GM10266 (cell line): ENCODE results near the gene MOV10.
A peak's percentile ranks its signal among the peaks of the same experiment; 100 is the strongest.

ENCODE experiments used
- DNase-seq: peaks from one replicate; pipeline ENCODE4 v3.0.0; 2012; ENCODE audit errors: extremely low spot score
- TF ChIP-seq, protein P1 (sequence below): IDR thresholded peaks from 2 replicates; pipeline ENCODE4 v1.5.1; 2012; ENCODE audit warnings: mild to moderate bottlenecking, low read depth; ENCODE audit not compliant: control insufficient read depth, insufficient read depth; ENCODE audit errors: missing control alignments

MOV10 gene, protein sequence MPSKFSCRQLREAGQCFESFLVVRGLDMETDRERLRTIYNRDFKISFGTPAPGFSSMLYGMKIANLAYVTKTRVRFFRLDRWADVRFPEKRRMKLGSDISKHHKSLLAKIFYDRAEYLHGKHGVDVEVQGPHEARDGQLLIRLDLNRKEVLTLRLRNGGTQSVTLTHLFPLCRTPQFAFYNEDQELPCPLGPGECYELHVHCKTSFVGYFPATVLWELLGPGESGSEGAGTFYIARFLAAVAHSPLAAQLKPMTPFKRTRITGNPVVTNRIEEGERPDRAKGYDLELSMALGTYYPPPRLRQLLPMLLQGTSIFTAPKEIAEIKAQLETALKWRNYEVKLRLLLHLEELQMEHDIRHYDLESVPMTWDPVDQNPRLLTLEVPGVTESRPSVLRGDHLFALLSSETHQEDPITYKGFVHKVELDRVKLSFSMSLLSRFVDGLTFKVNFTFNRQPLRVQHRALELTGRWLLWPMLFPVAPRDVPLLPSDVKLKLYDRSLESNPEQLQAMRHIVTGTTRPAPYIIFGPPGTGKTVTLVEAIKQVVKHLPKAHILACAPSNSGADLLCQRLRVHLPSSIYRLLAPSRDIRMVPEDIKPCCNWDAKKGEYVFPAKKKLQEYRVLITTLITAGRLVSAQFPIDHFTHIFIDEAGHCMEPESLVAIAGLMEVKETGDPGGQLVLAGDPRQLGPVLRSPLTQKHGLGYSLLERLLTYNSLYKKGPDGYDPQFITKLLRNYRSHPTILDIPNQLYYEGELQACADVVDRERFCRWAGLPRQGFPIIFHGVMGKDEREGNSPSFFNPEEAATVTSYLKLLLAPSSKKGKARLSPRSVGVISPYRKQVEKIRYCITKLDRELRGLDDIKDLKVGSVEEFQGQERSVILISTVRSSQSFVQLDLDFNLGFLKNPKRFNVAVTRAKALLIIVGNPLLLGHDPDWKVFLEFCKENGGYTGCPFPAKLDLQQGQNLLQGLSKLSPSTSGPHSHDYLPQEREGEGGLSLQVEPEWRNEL

DNA sequence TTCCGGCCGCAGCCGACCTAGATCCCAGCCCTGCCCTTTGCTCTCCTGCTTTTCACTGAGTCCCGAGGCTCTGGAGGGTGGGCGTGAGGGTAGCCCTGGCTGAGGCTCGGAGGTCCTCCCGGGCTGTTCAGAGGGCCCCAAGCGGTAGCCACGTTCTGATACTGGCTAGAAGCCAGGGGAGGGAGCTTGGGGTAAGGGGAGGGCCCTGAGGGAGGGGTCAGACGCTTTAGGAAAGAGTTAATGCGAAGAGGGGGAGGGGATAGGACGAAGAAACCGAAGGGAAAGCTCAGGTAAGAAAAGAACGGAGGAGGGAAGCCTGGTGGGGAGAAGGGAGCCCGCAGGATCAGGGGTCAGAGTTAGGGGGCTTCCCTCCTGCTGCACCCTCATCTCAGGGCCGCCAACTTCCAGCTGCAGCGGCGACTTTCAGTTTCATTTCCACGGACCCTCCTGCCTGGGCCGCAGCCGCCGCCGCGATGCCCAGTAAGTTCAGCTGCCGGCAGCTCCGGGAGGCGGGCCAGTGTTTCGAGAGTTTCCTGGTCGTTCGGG is at the start of gene MOV10:
Gene MOV10, plus strand, starts transcription at position 220 of the 546 bp plus-strand sequence. Its CDS starts 254 bp downstream, at position 474.
- peak; percentile 81 for DNase-seq
- TF ChIP-seq, protein P1, sequence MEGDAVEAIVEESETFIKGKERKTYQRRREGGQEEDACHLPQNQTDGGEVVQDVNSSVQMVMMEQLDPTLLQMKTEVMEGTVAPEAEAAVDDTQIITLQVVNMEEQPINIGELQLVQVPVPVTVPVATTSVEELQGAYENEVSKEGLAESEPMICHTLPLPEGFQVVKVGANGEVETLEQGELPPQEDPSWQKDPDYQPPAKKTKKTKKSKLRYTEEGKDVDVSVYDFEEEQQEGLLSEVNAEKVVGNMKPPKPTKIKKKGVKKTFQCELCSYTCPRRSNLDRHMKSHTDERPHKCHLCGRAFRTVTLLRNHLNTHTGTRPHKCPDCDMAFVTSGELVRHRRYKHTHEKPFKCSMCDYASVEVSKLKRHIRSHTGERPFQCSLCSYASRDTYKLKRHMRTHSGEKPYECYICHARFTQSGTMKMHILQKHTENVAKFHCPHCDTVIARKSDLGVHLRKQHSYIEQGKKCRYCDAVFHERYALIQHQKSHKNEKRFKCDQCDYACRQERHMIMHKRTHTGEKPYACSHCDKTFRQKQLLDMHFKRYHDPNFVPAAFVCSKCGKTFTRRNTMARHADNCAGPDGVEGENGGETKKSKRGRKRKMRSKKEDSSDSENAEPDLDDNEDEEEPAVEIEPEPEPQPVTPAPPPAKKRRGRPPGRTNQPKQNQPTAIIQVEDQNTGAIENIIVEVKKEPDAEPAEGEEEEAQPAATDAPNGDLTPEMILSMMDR, result no peak

DNA sequence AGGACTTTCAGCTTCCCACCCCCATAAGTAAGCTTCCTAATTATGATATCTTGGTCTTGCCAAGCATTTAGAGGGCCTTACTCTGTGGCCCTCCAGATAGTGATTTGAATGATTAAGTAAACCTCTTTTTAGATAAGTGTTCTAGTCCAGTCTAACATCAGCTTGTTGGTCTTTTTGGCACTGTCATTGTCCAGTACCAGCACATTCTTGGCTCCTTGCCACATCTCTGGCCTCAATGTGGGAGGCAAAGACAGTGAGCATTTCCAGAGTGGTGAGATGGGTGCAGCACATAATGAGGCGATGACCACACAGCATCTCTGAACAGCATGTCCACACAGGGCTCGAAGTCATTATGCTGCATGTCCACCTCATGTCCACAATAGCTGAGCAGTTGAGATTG is 48.8 kb upstream of the MOV10 start:
- TF ChIP-seq, protein P1, result no peak
- DNase-seq, result no peak

DNA sequence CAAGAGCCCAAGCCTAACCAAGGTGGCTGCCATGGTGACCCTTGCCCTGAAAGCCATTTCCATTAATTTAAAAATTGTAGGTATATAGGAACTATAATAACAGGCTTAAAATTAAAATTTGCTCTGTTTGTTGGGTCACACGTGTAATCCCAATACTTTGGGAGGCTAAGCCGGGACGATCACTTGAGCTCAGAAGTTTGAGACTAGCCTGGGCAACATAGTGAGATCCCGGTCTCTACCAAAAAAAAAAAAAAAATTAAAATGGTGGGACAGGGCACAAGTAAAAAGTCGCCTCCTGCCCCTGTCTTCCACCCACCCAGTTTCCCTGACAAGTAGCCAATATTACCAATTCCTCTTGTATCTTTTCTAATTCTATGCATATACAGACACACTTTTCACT is 48.3 kb upstream of the MOV10 start:
- TF ChIP-seq, protein P1, result no peak
- DNase-seq, result no peak

DNA sequence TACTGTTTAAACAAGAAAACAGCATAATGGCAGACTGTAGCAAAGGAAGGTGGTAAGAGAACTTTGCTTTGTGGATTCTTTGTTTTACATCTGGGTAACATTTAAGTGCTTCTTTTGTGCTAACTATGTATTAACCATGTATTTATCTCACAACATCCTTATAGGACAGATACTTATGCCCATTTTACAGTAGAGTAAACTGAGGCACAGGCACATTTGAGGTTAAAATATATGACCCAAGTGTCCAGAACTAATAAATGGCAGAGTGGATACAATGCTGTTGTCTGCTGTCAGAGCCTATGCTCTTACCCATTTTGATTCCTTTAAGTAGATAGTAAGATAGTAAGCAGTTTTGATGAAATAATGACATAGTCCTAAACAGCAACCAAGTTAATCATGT is 47.6 kb upstream of the MOV10 start:
- TF ChIP-seq, protein P1, result no peak
- no peak for DNase-seq

DNA sequence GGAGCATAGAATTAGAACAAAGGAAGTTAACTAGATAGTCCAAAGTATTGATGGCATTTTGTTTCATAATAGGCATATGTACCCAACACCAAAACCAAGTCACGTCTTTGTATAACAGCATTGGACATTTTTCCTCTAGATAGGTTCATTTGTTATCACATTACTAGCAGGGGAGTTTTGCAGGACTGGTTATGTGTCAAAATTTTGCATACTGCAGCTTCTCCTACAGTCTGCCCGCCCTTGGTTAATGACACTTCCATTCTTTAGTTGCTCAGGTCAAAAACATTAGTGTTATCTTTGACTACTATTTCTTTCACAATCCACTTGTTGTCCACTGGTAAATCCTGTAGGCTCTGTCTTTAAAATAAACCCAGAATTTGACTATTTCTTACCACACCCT is 45.9 kb upstream of the MOV10 start:
- TF ChIP-seq, protein P1, result no peak
- no peak for DNase-seq

DNA sequence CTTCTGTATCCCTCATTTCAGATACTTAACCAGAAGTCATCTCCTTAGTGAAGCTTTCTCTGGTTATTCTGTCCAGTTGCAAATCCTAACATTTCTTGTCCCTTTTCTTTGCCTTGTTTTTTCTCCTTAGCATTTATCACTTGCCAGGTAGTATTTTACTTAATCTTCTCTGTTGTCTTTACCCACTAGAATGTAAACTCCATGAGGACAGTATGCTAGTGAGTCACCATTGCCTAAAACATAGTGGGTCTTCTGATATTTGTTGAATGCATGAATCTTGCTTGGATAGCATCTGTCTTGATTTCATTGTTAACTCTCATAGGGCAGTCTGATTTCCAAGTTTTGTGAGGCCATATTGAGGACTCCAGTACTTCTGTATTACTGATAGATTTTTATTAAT is 45.2 kb upstream of the MOV10 start:
- TF ChIP-seq, protein P1, result no peak
- DNase-seq, result no peak
